HepG2 (cell line): Measurements from ENCODE around the gene PKNOX2. TPM values are rescaled to one million over a fixed set of nuclear protein-coding genes. Genes with fewer than 3 reads are reported as not detected.

Experiments used
- FOSL2 ChIP-seq: sonication (generic); formaldehyde crosslinking; IDR thresholded peaks from 2 replicates; pipeline ENCODE4 v1.4.0; 2020; ENCODE audit warnings: missing genetic modification reagents
- MAFF ChIP-seq: IDR thresholded peaks from 2 replicates; pipeline ENCODE4 v1.6.1; 2011; ENCODE audit warnings: low read depth, low read length, improper control_type of control experiment
- POLR2A ChIP-seq, 2 experiments: IDR thresholded peaks; 2 replicates each; pipeline ENCODE4 v1.6.1; 2011; ENCODE audit warnings: low read depth in 2 of 2, low read length in 2 of 2, mild to moderate bottlenecking in 1 of 2, moderate library complexity in 1 of 2; ENCODE audit not compliant: insufficient read depth in 1 of 2
- SIN3B ChIP-seq: fragments of 150-350 bp; IDR thresholded peaks from 2 replicates; pipeline ENCODE4 v1.6.1; 2014; ENCODE audit warnings: low read length
- ZFP37 ChIP-seq: sonication (generic); formaldehyde crosslinking; IDR thresholded peaks from 2 replicates; pipeline ENCODE4 v1.4.0; 2020; ENCODE audit warnings: missing genetic modification reagents, borderline replicate concordance
- polyA plus RNA-seq, 8 experiments: library from polyadenylated mRNA; depleted of rRNA in 3 of 8; stranded (reverse) in 7 of 8; unstranded in 1 of 8; fragments of >200 nt; fragmentation: Illumina TruSeq in 4 of 8; extraction: Trizol in 4 of 8; gene quantifications; 2 replicates each; pipeline versions ENCODE4 v1.2.1 to v1.2.3, GENCODE V29; 2011 to 2016; ENCODE audit warnings: low read depth in 4 of 8, missing spikeins in 1 of 8, mixed read lengths in 1 of 8; ENCODE audit not compliant: insufficient read depth in 1 of 8
- total RNA-seq, 5 experiments: library from RNA; depleted of rRNA; stranded (reverse); fragments of >200 nt; fragmentation: Illumina TruSeq; extraction: Trizol; gene quantifications; 2 replicates each; pipeline ENCODE4 v1.2.3, GENCODE V29; 2016; ENCODE audit warnings: low read depth in 1 of 5
- TF ChIP-seq, protein P1 (sequence below), 2 experiments: sonication (generic) in 1 of 2; formaldehyde crosslinking in 1 of 2; IDR thresholded peaks; 2 replicates each; pipeline versions ENCODE4 v1.4.0 to v1.6.1; 2018 to 2020; ENCODE audit warnings: missing genetic modification reagents in 2 of 2, borderline replicate concordance in 1 of 2, low read depth in 1 of 2, mild to moderate bottlenecking in 1 of 2, missing biosample characterization in 1 of 2
- TF ChIP-seq, protein P2 (sequence below): sonication (generic); formaldehyde crosslinking; conservative IDR thresholded peaks from 2 replicates; pipeline ENCODE4 v1.4.0; 2020; ENCODE audit warnings: mild to moderate bottlenecking, missing genetic modification reagents, moderate library complexity
- TF ChIP-seq, protein P3 (sequence below): sonication (generic); formaldehyde crosslinking; IDR thresholded peaks from 2 replicates; pipeline ENCODE4 v1.5.0; 2020; ENCODE audit warnings: mild to moderate bottlenecking, missing genetic modification reagents, borderline replicate concordance

The PKNOX2 gene
- total and polyA plus RNA-seq, 2 of the 13 experiments (the other 11 are each of a cell fraction or from before 2014, with no cell fraction given), result not detected

GRCh38 chr11:125358254-125358840 is 193.8 kb downstream of the PKNOX2 start (continued):
- TF ChIP-seq, protein P1, sequence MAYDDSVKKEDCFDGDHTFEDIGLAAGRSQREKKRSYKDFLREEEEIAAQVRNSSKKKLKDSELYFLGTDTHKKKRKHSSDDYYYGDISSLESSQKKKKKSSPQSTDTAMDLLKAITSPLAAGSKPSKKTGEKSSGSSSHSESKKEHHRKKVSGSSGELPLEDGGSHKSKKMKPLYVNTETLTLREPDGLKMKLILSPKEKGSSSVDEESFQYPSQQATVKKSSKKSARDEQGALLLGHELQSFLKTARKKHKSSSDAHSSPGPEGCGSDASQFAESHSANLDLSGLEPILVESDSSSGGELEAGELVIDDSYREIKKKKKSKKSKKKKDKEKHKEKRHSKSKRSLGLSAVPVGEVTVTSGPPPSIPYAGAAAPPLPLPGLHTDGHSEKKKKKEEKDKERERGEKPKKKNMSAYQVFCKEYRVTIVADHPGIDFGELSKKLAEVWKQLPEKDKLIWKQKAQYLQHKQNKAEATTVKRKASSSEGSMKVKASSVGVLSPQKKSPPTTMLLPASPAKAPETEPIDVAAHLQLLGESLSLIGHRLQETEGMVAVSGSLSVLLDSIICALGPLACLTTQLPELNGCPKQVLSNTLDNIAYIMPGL (CRISPR knock-in tag; IDR thresholded peaks at IDR 0.05; ENCODE audit: borderline replicate concordance in 1 of 2, low read depth in 1 of 2), result no peak
- TF ChIP-seq, protein P2, sequence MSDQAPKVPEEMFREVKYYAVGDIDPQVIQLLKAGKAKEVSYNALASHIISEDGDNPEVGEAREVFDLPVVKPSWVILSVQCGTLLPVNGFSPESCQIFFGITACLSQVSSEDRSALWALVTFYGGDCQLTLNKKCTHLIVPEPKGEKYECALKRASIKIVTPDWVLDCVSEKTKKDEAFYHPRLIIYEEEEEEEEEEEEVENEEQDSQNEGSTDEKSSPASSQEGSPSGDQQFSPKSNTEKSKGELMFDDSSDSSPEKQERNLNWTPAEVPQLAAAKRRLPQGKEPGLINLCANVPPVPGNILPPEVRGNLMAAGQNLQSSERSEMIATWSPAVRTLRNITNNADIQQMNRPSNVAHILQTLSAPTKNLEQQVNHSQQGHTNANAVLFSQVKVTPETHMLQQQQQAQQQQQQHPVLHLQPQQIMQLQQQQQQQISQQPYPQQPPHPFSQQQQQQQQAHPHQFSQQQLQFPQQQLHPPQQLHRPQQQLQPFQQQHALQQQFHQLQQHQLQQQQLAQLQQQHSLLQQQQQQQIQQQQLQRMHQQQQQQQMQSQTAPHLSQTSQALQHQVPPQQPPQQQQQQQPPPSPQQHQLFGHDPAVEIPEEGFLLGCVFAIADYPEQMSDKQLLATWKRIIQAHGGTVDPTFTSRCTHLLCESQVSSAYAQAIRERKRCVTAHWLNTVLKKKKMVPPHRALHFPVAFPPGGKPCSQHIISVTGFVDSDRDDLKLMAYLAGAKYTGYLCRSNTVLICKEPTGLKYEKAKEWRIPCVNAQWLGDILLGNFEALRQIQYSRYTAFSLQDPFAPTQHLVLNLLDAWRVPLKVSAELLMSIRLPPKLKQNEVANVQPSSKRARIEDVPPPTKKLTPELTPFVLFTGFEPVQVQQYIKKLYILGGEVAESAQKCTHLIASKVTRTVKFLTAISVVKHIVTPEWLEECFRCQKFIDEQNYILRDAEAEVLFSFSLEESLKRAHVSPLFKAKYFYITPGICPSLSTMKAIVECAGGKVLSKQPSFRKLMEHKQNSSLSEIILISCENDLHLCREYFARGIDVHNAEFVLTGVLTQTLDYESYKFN (CRISPR knock-in tag), result no peak
- TF ChIP-seq, protein P3, sequence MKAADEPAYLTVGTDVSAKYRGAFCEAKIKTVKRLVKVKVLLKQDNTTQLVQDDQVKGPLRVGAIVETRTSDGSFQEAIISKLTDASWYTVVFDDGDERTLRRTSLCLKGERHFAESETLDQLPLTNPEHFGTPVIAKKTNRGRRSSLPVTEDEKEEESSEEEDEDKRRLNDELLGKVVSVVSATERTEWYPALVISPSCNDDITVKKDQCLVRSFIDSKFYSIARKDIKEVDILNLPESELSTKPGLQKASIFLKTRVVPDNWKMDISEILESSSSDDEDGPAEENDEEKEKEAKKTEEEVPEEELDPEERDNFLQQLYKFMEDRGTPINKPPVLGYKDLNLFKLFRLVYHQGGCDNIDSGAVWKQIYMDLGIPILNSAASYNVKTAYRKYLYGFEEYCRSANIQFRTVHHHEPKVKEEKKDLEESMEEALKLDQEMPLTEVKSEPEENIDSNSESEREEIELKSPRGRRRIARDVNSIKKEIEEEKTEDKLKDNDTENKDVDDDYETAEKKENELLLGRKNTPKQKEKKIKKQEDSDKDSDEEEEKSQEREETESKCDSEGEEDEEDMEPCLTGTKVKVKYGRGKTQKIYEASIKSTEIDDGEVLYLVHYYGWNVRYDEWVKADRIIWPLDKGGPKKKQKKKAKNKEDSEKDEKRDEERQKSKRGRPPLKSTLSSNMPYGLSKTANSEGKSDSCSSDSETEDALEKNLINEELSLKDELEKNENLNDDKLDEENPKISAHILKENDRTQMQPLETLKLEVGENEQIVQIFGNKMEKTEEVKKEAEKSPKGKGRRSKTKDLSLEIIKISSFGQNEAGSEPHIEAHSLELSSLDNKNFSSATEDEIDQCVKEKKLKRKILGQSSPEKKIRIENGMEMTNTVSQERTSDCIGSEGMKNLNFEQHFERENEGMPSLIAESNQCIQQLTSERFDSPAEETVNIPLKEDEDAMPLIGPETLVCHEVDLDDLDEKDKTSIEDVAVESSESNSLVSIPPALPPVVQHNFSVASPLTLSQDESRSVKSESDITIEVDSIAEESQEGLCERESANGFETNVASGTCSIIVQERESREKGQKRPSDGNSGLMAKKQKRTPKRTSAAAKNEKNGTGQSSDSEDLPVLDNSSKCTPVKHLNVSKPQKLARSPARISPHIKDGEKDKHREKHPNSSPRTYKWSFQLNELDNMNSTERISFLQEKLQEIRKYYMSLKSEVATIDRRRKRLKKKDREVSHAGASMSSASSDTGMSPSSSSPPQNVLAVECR (CRISPR knock-in tag), result no peak
- TF ChIP-seq ZFP37 (no peak), MAFF (no peak), POLR2A (IDR thresholded peaks at IDR 0.05; ENCODE audit: insufficient read depth in 1 of 2, low read depth in 2 of 2, low read length in 2 of 2) (no peak), FOSL2 (CRISPR knock-in tag) (no peak), SIN3B (no peak)
- TF ChIP-seq, all 625 proteins: peak for 0
